Measurements from ENCODE around the gene CTLA4. TPM values are rescaled to one million over a fixed set of nuclear protein-coding genes. Genes with fewer than 3 reads are reported as not detected.

The CTLA4 gene
- total and polyA plus RNA-seq, 2 experiments from 2014 or later, result not detected

DNA sequence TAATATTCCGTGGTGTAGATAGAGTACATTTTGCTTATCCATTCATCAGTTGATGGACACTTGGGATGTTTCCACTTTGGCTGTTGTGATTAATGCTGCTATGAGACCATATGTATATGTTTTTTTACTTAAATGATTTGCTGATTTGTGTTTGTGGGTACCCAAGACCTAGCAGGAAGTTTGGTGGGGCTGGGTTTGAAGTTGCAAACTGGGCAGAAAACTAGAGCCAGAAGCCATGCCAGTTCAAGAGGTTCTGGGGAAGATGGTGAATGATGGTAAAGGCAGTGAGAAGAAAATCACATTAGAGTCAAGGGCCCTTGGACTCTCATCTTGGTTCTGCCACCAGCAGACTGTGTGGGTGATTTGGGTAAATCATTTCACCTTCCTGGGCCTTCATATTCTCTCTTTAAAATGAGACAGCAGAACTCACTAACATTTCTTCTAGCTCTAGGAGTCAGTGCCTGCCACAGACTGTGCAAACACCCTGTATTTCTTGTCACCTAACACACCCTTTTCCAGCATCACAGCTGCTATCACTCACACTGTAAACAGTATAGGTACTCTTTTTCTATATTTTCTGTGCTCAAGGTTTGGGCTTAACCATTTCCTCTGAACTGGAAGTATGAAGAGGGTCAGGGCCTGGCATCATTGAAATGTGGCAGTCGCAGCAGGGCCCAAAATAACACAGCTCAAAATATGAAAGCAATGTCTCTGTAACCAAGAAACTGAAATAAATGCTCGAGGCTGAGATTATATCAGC is 8.4 kb upstream of the CTLA4 start (continued):
- TF ChIP-seq, protein P1, sequence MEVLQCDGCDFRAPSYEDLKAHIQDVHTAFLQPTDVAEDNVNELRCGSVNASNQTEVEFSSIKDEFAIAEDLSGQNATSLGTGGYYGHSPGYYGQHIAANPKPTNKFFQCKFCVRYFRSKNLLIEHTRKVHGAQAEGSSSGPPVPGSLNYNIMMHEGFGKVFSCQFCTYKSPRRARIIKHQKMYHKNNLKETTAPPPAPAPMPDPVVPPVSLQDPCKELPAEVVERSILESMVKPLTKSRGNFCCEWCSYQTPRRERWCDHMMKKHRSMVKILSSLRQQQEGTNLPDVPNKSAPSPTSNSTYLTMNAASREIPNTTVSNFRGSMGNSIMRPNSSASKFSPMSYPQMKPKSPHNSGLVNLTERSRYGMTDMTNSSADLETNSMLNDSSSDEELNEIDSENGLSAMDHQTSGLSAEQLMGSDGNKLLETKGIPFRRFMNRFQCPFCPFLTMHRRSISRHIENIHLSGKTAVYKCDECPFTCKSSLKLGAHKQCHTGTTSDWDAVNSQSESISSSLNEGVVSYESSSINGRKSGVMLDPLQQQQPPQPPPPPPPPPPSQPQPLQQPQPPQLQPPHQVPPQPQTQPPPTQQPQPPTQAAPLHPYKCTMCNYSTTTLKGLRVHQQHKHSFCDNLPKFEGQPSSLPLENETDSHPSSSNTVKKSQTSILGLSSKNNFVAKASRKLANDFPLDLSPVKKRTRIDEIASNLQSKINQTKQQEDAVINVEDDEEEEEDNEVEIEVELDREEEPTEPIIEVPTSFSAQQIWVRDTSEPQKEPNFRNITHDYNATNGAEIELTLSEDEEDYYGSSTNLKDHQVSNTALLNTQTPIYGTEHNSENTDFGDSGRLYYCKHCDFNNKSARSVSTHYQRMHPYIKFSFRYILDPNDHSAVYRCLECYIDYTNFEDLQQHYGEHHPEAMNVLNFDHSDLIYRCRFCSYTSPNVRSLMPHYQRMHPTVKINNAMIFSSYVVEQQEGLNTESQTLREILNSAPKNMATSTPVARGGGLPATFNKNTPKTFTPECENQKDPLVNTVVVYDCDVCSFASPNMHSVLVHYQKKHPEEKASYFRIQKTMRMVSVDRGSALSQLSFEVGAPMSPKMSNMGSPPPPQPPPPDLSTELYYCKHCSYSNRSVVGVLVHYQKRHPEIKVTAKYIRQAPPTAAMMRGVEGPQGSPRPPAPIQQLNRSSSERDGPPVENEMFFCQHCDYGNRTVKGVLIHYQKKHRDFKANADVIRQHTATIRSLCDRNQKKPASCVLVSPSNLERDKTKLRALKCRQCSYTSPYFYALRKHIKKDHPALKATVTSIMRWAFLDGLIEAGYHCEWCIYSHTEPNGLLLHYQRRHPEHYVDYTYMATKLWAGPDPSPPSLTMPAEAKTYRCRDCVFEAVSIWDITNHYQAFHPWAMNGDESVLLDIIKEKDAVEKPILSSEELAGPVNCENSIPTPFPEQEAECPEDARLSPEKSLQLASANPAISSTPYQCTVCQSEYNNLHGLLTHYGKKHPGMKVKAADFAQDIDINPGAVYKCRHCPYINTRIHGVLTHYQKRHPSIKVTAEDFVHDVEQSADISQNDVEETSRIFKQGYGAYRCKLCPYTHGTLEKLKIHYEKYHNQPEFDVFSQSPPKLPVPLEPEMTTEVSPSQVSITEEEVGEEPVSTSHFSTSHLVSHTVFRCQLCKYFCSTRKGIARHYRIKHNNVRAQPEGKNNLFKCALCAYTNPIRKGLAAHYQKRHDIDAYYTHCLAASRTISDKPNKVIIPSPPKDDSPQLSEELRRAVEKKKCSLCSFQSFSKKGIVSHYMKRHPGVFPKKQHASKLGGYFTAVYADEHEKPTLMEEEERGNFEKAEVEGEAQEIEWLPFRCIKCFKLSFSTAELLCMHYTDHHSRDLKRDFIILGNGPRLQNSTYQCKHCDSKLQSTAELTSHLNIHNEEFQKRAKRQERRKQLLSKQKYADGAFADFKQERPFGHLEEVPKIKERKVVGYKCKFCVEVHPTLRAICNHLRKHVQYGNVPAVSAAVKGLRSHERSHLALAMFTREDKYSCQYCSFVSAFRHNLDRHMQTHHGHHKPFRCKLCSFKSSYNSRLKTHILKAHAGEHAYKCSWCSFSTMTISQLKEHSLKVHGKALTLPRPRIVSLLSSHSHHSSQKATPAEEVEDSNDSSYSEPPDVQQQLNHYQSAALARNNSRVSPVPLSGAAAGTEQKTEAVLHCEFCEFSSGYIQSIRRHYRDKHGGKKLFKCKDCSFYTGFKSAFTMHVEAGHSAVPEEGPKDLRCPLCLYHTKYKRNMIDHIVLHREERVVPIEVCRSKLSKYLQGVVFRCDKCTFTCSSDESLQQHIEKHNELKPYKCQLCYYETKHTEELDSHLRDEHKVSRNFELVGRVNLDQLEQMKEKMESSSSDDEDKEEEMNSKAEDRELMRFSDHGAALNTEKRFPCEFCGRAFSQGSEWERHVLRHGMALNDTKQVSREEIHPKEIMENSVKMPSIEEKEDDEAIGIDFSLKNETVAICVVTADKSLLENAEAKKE (CRISPR knock-in tag; IDR thresholded peaks at IDR 0.05), result no peak
- TF ChIP-seq CREB1 (CRISPR knock-in tag; IDR thresholded peaks at IDR 0.05; ENCODE audit: low read depth), result no peak

DNA sequence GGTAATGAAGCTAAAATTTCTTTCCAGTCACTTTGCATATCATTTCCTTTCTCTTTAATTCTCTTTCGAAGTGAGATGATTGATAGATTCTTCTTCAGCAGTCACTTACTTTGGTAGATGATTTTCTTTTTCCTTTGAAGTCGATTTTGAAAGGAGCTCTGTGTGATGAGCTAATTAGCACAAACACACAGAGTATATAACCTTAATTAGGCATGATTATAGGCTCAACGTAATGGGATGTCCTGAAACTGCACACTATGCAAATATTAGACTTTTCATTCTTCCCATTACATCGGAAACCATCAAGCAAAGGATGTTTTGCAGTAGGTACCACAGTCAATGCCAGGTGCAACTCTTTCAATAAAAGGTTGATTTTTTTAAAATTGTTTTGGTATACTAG is 6.4 kb upstream of the CTLA4 start:
- Mint-ChIP-seq H3K27me3 (ENCODE audit: insufficient read depth, low read depth, poor library complexity) (no peaks in the 10 kb centered on the region), H3K4me1 (no peaks in the 10 kb centered on the region; the same call in 2 of the 3 replicates), H3K4me3 (no peak overlapping the region), H3K27ac (no peak overlapping the region), H3K9me3 (no peaks in the 10 kb centered on the region), H3K36me3 (ENCODE audit: low read depth) (no peaks in the 10 kb centered on the region)
- Histone ChIP-seq H3K27ac (ENCODE audit: low read depth) (no peak overlapping the region), H3K9me2 (ENCODE audit: insufficient read depth) (no peaks in the 10 kb centered on the region), H3K79me2 (replicated peaks; ENCODE audit: insufficient read depth) (no peaks in the 10 kb centered on the region), H2AFZ (no peak overlapping the region), H3K4me3 (no peak overlapping the region), H3K27me3 (ENCODE audit: insufficient read depth) (no peaks in the 10 kb centered on the region), H4K20me1 (replicated peaks; ENCODE audit: insufficient read depth) (no peaks in the 10 kb centered on the region), H3K4me2 (no peak overlapping the region), H3F3A (replicated peaks; ENCODE audit: low read depth) (no peaks in the 10 kb centered on the region), H3K4me1 (ENCODE audit: insufficient read depth) (no peaks in the 10 kb centered on the region), H3K36me3 (ENCODE audit: insufficient read depth) (no peaks in the 10 kb centered on the region)
- DNase-seq (ENCODE audit: low spot score) (no peak), ATAC-seq (no peak)
- TF ChIP-seq POLR2AphosphoS5 (IDR thresholded peaks at IDR 0.05; ENCODE audit: low read depth) (no peak), NANOG (IDR thresholded peaks at IDR 0.05; ENCODE audit: borderline replicate concordance) (no peak), ZNF331 (CRISPR knock-in tag; IDR thresholded peaks at IDR 0.05; ENCODE audit: low read depth) (no peak), STAT1 (IDR thresholded peaks at IDR 0.05; ENCODE audit: unreplicated experiment) (no peak), JUNB (IDR thresholded peaks at IDR 0.05; ENCODE audit: unreplicated experiment) (no peak), CREB1 (CRISPR knock-in tag; IDR thresholded peaks at IDR 0.05; ENCODE audit: low read depth) (no peak), EZH2phosphoT487 (IDR thresholded peaks at IDR 0.05; ENCODE audit: unreplicated experiment) (no peak), ZNF114 (CRISPR knock-in tag; IDR thresholded peaks at IDR 0.05) (no peak)
- TF ChIP-seq, protein P2, sequence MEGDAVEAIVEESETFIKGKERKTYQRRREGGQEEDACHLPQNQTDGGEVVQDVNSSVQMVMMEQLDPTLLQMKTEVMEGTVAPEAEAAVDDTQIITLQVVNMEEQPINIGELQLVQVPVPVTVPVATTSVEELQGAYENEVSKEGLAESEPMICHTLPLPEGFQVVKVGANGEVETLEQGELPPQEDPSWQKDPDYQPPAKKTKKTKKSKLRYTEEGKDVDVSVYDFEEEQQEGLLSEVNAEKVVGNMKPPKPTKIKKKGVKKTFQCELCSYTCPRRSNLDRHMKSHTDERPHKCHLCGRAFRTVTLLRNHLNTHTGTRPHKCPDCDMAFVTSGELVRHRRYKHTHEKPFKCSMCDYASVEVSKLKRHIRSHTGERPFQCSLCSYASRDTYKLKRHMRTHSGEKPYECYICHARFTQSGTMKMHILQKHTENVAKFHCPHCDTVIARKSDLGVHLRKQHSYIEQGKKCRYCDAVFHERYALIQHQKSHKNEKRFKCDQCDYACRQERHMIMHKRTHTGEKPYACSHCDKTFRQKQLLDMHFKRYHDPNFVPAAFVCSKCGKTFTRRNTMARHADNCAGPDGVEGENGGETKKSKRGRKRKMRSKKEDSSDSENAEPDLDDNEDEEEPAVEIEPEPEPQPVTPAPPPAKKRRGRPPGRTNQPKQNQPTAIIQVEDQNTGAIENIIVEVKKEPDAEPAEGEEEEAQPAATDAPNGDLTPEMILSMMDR (conservative IDR thresholded peaks at IDR 0.05; ENCODE audit: low read depth in 2 of 2), result no peak
- TF ChIP-seq, protein P3, sequence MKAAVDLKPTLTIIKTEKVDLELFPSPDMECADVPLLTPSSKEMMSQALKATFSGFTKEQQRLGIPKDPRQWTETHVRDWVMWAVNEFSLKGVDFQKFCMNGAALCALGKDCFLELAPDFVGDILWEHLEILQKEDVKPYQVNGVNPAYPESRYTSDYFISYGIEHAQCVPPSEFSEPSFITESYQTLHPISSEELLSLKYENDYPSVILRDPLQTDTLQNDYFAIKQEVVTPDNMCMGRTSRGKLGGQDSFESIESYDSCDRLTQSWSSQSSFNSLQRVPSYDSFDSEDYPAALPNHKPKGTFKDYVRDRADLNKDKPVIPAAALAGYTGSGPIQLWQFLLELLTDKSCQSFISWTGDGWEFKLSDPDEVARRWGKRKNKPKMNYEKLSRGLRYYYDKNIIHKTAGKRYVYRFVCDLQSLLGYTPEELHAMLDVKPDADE (IDR thresholded peaks at IDR 0.05), result no peak
- TF ChIP-seq, protein P4, sequence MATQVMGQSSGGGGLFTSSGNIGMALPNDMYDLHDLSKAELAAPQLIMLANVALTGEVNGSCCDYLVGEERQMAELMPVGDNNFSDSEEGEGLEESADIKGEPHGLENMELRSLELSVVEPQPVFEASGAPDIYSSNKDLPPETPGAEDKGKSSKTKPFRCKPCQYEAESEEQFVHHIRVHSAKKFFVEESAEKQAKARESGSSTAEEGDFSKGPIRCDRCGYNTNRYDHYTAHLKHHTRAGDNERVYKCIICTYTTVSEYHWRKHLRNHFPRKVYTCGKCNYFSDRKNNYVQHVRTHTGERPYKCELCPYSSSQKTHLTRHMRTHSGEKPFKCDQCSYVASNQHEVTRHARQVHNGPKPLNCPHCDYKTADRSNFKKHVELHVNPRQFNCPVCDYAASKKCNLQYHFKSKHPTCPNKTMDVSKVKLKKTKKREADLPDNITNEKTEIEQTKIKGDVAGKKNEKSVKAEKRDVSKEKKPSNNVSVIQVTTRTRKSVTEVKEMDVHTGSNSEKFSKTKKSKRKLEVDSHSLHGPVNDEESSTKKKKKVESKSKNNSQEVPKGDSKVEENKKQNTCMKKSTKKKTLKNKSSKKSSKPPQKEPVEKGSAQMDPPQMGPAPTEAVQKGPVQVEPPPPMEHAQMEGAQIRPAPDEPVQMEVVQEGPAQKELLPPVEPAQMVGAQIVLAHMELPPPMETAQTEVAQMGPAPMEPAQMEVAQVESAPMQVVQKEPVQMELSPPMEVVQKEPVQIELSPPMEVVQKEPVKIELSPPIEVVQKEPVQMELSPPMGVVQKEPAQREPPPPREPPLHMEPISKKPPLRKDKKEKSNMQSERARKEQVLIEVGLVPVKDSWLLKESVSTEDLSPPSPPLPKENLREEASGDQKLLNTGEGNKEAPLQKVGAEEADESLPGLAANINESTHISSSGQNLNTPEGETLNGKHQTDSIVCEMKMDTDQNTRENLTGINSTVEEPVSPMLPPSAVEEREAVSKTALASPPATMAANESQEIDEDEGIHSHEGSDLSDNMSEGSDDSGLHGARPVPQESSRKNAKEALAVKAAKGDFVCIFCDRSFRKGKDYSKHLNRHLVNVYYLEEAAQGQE (IDR thresholded peaks at IDR 0.05; ENCODE audit: unreplicated experiment), result no peak
